ENCODE measurements around the gene PTPRZ1. TPM values are rescaled to one million over a fixed set of nuclear protein-coding genes. Genes with fewer than 3 reads are reported as not detected.

Gene PTPRZ1
- total RNA-seq, result 0.29 TPM in 1 of 2 replicates, not detected in the other

DNA sequence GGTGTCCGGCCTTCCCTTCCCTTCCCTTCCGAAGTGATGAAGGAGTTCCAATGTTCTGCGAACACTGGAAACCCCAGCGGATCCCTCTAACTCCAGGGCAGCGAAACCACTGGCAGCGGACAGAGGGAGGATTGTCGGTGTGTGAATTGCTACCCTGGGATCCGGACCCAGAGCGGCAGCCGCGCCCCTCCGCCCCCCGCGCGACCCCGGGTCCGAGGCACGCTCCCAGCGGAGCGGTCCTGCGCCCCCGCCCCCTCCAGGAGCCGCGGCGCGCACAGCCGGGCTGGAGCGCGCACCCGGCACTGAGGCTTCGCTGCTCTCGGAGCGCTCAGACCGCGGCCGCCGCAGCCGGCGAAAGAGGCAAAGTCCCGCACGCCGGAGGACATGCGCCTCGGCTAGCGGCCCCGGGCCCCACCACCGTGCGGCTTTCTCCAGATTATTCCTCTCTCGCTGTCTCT, at the start of gene PTPRZ1:
Gene PTPRZ1, plus strand, starts transcription at position 331 of the 458 bp plus-strand sequence. CDS start 339 bp downstream, outside the sequence.

Small RNAs within 50 kb of the gene (small RNA-seq; reads per million reads assigned to genes)
- not detected for gene RNU7-154P (ENCODE audit: low replicate concordance)
